ENCODE results near the gene CCAR1.
"Not testable (repeated sequence)": the region's sequence is repeated elsewhere in the genome, so short reads cannot be mapped to it uniquely, and the experiment has no call there.

The CCAR1 gene

GRCh38 chr10:68828083-68828601 lies 107.1 kb downstream of the CCAR1 start:
- DNase-seq: not testable (repeated sequence)

GRCh38 chr10:68828833-68829232 lies 107.8 kb downstream of the CCAR1 start:
- DNase-seq: no peak

GRCh38 chr10:68829521-68829920 lies 108.5 kb downstream of the CCAR1 start:
- no peak for DNase-seq

GRCh38 chr10:68829952-68830351 lies 108.9 kb downstream of the CCAR1 start:
- no peak for DNase-seq

GRCh38 chr10:68831961-68832455 lies 111.0 kb downstream of the CCAR1 start:
- DNase-seq: no peak

- DNase-seq: no peak
These were observed 111.6 kb downstream of the CCAR1 start for GRCh38 chr10:68832601-68833000.

GRCh38 chr10:68837626-68838322 lies 116.7 kb downstream of the CCAR1 start:
- no peak for DNase-seq

GRCh38 chr10:68840650-68841049 lies 119.6 kb downstream of the CCAR1 start:
- DNase-seq: not testable (repeated sequence)

Data from fibroblast of skin of scalp (primary cell).